Stomach (tissue), 9 donors: ENCODE measurements around the gene TSPAN17. TPM values are rescaled to one million over a fixed set of nuclear protein-coding genes. Genes with fewer than 3 reads are reported as not detected.

Experiments
- DNase-seq, 2 donors: peaks; one replicate each; pipeline versions ENCODE4 v3.0.0 to v3.0.0-alpha.2; 2013 to 2019
- H3K27ac ChIP-seq, 5 donors: fragments of 200-600 bp in 4 of 5; sonication (generic) in 4 of 5; one replicate each; pipeline ENCODE4 v1.5.1; 2013 to 2019; ENCODE audit warnings: mild to moderate bottlenecking in 1 of 5, moderate library complexity in 1 of 5
- H3K27me3 ChIP-seq, 3 donors: fragments of 200-600 bp; sonication (generic); one replicate each; pipeline ENCODE4 v1.5.1; 2017 to 2019; ENCODE audit warnings: mixed run types in 1 of 3
- H3K36me3 ChIP-seq, 4 donors: fragments of 200-600 bp; sonication (generic); 1 replicate in 3 of 4; 2 replicates in 1 of 4; pipeline ENCODE4 v1.5.1; 2016 to 2019
- H3K4me1 ChIP-seq, 4 donors: fragments of 200-600 bp; sonication (generic); one replicate each; pipeline ENCODE4 v1.5.1; 2016 to 2019
- H3K4me3 ChIP-seq, 4 donors: fragments of 200-600 bp; sonication (generic) in 3 of 4; one replicate each; pipeline ENCODE4 v1.5.1; 2016 to 2019; ENCODE audit warnings: mild to moderate bottlenecking in 1 of 4
- H3K9me3 ChIP-seq, 4 donors: fragments of 200-600 bp; sonication (generic); one replicate each; pipeline ENCODE4 v1.5.1; 2016 to 2019
- CTCF ChIP-seq, 7 experiments: fragments of 450-650 bp in 4 of 7; fragments of 200-600 bp in 3 of 7; sonication (generic) in 3 of 7; IDR thresholded peaks; one replicate each; pipeline ENCODE4 v1.5.1; 2016 to 2019; ENCODE audit warnings: antibody characterized with exemption in 7 of 7, control low read depth in 2 of 7, mild to moderate bottlenecking in 1 of 7
- EP300 ChIP-seq: sonication (generic); formaldehyde crosslinking; IDR thresholded peaks from one replicate; pipeline ENCODE4 v1.6.1; 2017; ENCODE audit warnings: antibody characterized with exemption
- POLR2A ChIP-seq, 4 donors: fragments of 450-650 bp; IDR thresholded peaks; one replicate each; pipeline ENCODE4 v1.6.1; 2016; ENCODE audit warnings: antibody characterized with exemption in 4 of 4, control low read depth in 2 of 4, mild to moderate bottlenecking in 1 of 4, moderate library complexity in 1 of 4
- POLR2AphosphoS5 ChIP-seq, 3 donors: sonication (generic); formaldehyde crosslinking; IDR thresholded peaks; one replicate each; pipeline ENCODE4 v1.6.1; 2016; ENCODE audit warnings: antibody characterized with exemption in 3 of 3
- WGBS, 5 donors: extraction: QIAGEN DNeasy Blood & Tissue Kit in 3 of 5; methylation state at CpG; one replicate each; pipeline versions ENCODE4 v1.1.5 to v1.1.7; 2013 to 2018; 5-methylcytosine and 5-hydroxymethylcytosine counted together
- intact Hi-C: fragments of 100-400 bp; cut with DNase I; formaldehyde crosslinking; loops from one replicate; pipeline ENCODE4 v1.15.1; 2023; ENCODE audit warnings: low total_unique reads
- polyA plus RNA-seq, 3 donors: library from polyadenylated mRNA; stranded (reverse); fragments of 200-250 nt; gene quantifications; one replicate each; pipeline ENCODE4 v1.2.3, GENCODE V29; 2013
- total RNA-seq, 5 donors: library from RNA; depleted of rRNA; stranded (reverse); fragments of >200 nt; gene quantifications; one replicate each; pipeline versions ENCODE4 v1.1.0 to v1.2.3, GENCODE V29; 2014 to 2016
- donor health status: healthy with polysubstance abuse.
- donor health status: Bipolar disorder and iron deficiency.
- donor health status: healthy.

The TSPAN17 gene
- total and polyA plus RNA-seq, 8 donors: 2.3 to 79.9 (median 21.7) TPM

- peaks cover 13 to 23% (median 20%) of the 10 kb centered on the region in 4 donors for H3K4me1 ChIP-seq
- intact Hi-C loops: no loop called here
- WGBS, 5 donors: 6 to 9% (median 7%) methylated on average over 20 of the region's 20 CpGs
- H3K36me3 ChIP-seq: no peaks in the 10 kb centered on the region
- peaks cover 11 to 97% (median 79%) of the 10 kb centered on the region in 3 donors for H3K27me3 ChIP-seq
- no peak overlapping the region for H3K27ac ChIP-seq
- H3K4me3 ChIP-seq: peak overlapping the region; percentile 31 to 48 (median 36)
- no peaks in the 10 kb centered on the region for H3K9me3 ChIP-seq
- no peak for DNase-seq
- no peak for TF ChIP-seq EP300
- no peak for TF ChIP-seq POLR2A (IDR thresholded peaks at IDR 0.05)
- TF ChIP-seq POLR2AphosphoS5 (IDR thresholded peaks at IDR 0.05): no peak
- no peak for TF ChIP-seq CTCF (IDR thresholded peaks at IDR 0.05)
Measured at GRCh38 chr5:176630681-176631222, 16.5 kb upstream of the TSPAN17 start.

GRCh38 chr5:176631383-176632200, 15.7 kb upstream of the TSPAN17 start:
- Histone ChIP-seq H3K27me3 (peaks cover 11 to 97% (median 73%) of the 10 kb centered on the region in 3 donors), H3K27ac (no peak overlapping the region), H3K4me1 (peaks cover 13 to 22% (median 20%) of the 10 kb centered on the region in 4 donors), H3K36me3 (no peaks in the 10 kb centered on the region), H3K9me3 (no peaks in the 10 kb centered on the region), H3K4me3 (no peak overlapping the region)
- TF ChIP-seq POLR2A (IDR thresholded peaks at IDR 0.05) (no peak), CTCF (IDR thresholded peaks at IDR 0.05) (no peak), EP300 (no peak), POLR2AphosphoS5 (IDR thresholded peaks at IDR 0.05) (no peak)
- no peak for DNase-seq
- 61 to 76% (median 69%) methylated on average over 7 of the region's 7 CpGs for WGBS, 5 donors
- intact Hi-C loops: no loop called here

DNA sequence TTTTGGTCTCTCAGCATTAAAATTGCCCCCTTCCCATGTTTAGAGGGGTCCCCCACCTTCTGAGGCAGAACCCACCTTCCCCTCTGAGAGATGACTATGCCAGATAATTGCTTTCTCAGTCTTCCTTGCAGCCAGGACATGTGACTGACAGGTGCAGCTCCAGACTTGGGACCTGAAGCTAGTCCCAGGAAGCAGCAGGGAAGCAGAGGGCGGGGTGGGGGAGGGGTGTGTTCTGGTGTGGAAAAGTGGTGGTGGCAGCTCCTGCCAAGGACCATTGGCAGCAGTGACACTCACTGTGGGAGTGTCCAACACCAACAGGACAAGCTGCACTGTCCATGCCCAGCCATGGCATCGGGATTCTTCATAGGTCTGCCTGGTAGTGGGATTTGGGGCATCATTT, 14.5 kb upstream of the TSPAN17 start:
- Histone ChIP-seq H3K27ac (no peak overlapping the region), H3K4me3 (no peak overlapping the region), H3K9me3 (no peaks in the 10 kb centered on the region), H3K27me3 (peaks cover 11 to 92% (median 61%) of the 10 kb centered on the region in 3 donors), H3K4me1 (peaks cover 13 to 22% (median 19%) of the 10 kb centered on the region in 4 donors), H3K36me3 (no peaks in the 10 kb centered on the region)
- 77 to 94% (median 88%) methylated on average over 2 of the region's 2 CpGs for WGBS, 5 donors
- DNase-seq: no peak
- no peak for TF ChIP-seq POLR2A (IDR thresholded peaks at IDR 0.05)
- TF ChIP-seq EP300: no peak
- TF ChIP-seq CTCF (IDR thresholded peaks at IDR 0.05): no peak
- TF ChIP-seq POLR2AphosphoS5 (IDR thresholded peaks at IDR 0.05): no peak
- intact Hi-C loops: no loop called here

DNA sequence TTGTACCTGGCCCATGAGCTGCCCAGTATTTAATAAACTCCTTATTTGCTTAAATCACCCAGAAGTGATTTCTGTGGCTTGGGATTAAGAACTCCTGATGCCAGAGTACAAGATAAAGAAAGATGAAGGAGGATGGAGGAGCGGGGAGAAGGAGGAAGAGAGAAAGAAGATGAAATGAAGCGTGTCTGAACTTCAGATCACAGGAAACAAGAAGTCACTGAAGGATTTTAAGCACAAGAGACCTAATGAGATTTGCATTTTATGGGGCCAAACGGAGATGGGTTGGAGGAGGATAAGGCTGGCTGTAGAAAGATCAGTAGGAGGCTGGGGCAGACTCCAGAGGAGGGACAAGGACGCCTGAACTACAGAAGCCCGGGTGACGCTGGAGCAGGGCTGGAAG, 13.7 kb upstream of the TSPAN17 start:
- no peak for TF ChIP-seq POLR2A (IDR thresholded peaks at IDR 0.05)
- no peak for TF ChIP-seq EP300
- TF ChIP-seq POLR2AphosphoS5 (IDR thresholded peaks at IDR 0.05): no peak
- TF ChIP-seq CTCF (IDR thresholded peaks at IDR 0.05): no peak
- intact Hi-C loops: no loop called here
- H3K9me3 ChIP-seq: no peaks in the 10 kb centered on the region
- 16 to 34% (median 29%) methylated on average over 6 of the region's 6 CpGs for WGBS, 5 donors
- no peaks in the 10 kb centered on the region for H3K36me3 ChIP-seq
- H3K4me1 ChIP-seq: peaks cover 13 to 22% (median 19%) of the 10 kb centered on the region in 4 donors
- no peak for DNase-seq
- no peak overlapping the region for H3K27ac ChIP-seq
- H3K27me3 ChIP-seq: peaks cover 11 to 83% (median 53%) of the 10 kb centered on the region in 3 donors
- no peak overlapping the region for H3K4me3 ChIP-seq
